Measurements from ENCODE around the gene LRIT2.

The LRIT2 gene

GRCh38 chr10:84208023-84208422 is 17.3 kb downstream of the LRIT2 start:
- no peaks in the 10 kb centered on the region for H3K36me3 ChIP-seq (ENCODE audit: insufficient read depth, low read length)
- no peaks in the 10 kb centered on the region for H3K4me1 ChIP-seq (ENCODE audit: insufficient read depth, low read length)
- no peak overlapping the region for H2AFZ ChIP-seq (ENCODE audit: low read depth, low read length)
- H3K27me3 ChIP-seq (ENCODE audit: insufficient read depth, low read length) = peaks cover 2% of the 10 kb centered on the region
- no peak overlapping the region for H3K4me3 ChIP-seq (ENCODE audit: low read length)
- H3K9me3 ChIP-seq (ENCODE audit: low read length) = no peaks in the 10 kb centered on the region

GRCh38 chr10:84205853-84206525 is 19.4 kb downstream of the LRIT2 start:
- H3K36me3 ChIP-seq (ENCODE audit: insufficient read depth, low read length) = no peaks in the 10 kb centered on the region
- no peak overlapping the region for H3K4me3 ChIP-seq (ENCODE audit: low read length)

GRCh38 chr10:84205049-84205852 is 20.1 kb downstream of the LRIT2 start:
- no peaks in the 10 kb centered on the region for H3K4me1 ChIP-seq (ENCODE audit: insufficient read depth, low read length)
- H3K4me3 ChIP-seq (ENCODE audit: low read length) = no peak overlapping the region
- peaks cover 2% of the 10 kb centered on the region for H3K27me3 ChIP-seq (ENCODE audit: insufficient read depth, low read length)
- no peaks in the 10 kb centered on the region for H3K9me3 ChIP-seq (ENCODE audit: low read length)
- no peak overlapping the region for H2AFZ ChIP-seq (ENCODE audit: low read depth, low read length)
- H3K36me3 ChIP-seq (ENCODE audit: insufficient read depth, low read length) = no peaks in the 10 kb centered on the region

More at GRCh38 chr10:84205853-84206525, 19.4 kb downstream of the LRIT2 start:
- H3K4me1 ChIP-seq (ENCODE audit: insufficient read depth, low read length) = no peaks in the 10 kb centered on the region
- H3K9me3 ChIP-seq (ENCODE audit: low read length) = no peaks in the 10 kb centered on the region
- H3K27me3 ChIP-seq (ENCODE audit: insufficient read depth, low read length) = peaks cover 2% of the 10 kb centered on the region
- H2AFZ ChIP-seq (ENCODE audit: low read depth, low read length) = no peak overlapping the region

DNA sequence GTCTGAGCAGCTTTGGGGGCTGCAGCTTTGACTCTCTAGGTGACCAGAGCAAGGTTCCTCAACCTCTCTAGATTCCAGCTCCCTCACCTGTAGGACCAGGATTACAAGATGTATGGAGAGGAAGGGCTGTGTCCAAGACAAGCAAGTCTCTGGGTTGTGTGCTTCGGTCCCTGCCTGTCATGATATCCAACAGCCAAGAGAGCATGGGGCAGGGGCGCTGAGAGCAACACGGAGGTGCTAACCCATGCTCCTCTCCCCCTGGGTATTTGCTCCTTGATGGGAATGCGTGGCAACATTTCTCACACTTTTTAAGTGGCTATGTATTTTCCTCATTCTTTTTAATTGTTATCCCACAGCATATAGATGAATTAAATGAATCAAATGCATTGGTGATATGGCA is 20.7 kb downstream of the LRIT2 start:
- Histone ChIP-seq H3K4me3 (ENCODE audit: low read length) (no peak overlapping the region), H3K36me3 (ENCODE audit: insufficient read depth, low read length) (no peaks in the 10 kb centered on the region), H2AFZ (ENCODE audit: low read depth, low read length) (no peak overlapping the region)

DNA sequence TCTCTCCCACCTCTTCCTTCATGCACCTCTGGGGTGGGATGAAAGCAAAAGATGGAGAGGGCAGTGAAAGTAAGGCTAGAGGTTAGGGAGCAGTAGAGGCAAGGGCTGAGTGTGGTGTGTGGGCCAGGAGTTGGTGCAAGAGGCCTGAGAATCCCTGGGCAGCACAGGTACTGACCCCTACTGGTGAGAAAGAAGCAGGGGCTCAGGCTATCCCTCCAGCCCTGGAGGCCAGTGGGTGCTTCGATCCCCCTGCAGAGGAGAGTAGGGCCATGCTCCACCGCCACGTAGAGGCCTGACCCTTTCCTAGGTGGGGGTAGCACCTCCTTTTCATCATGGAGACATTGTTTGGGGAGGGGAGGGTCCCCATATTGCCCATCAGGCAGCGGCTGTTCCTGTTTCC is 21.2 kb downstream of the LRIT2 start:
- Histone ChIP-seq H3K36me3 (ENCODE audit: insufficient read depth, low read length) (no peaks in the 10 kb centered on the region), H2AFZ (ENCODE audit: low read depth, low read length) (no peak overlapping the region), H3K4me1 (ENCODE audit: insufficient read depth, low read length) (no peaks in the 10 kb centered on the region), H3K9me3 (ENCODE audit: low read length) (no peaks in the 10 kb centered on the region), H3K27me3 (ENCODE audit: insufficient read depth, low read length) (no peaks in the 10 kb centered on the region), H3K4me3 (ENCODE audit: low read length) (no peak overlapping the region)

More for the DNA sequence above, 20.7 kb downstream of the LRIT2 start:
- Histone ChIP-seq H3K9me3 (ENCODE audit: low read length) (no peaks in the 10 kb centered on the region), H3K27me3 (ENCODE audit: insufficient read depth, low read length) (no peaks in the 10 kb centered on the region), H3K4me1 (ENCODE audit: insufficient read depth, low read length) (no peaks in the 10 kb centered on the region)

GRCh38 chr10:84202349-84202748 is 23.0 kb downstream of the LRIT2 start:
- Histone ChIP-seq H3K4me3 (ENCODE audit: low read length) (no peak overlapping the region), H3K4me1 (ENCODE audit: insufficient read depth, low read length) (no peaks in the 10 kb centered on the region), H3K9me3 (ENCODE audit: low read length) (no peaks in the 10 kb centered on the region), H3K36me3 (ENCODE audit: insufficient read depth, low read length) (no peaks in the 10 kb centered on the region), H2AFZ (ENCODE audit: low read depth, low read length) (no peak overlapping the region), H3K27me3 (ENCODE audit: insufficient read depth, low read length) (peaks cover 10% of the 10 kb centered on the region)

DNA sequence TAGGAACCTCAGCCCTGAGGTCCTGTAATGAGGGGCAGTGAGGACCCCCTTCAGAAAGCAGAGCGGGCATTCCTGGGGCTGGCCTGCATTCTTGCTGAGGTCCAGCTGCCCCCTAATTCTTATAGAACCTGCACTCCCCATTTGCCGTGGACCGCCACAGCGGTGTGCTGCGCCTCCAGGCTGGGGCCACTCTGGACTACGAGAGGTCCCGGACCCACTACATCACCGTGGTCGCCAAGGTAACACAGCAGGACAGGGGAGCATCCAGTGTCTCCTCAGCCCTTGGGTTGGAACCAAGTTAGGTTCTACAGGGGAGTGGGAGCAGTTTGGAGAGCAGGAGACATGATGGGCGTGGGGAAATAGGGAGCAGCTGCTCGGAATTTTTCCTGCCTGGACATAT is 23.7 kb downstream of the LRIT2 start:
- Histone ChIP-seq H3K36me3 (ENCODE audit: insufficient read depth, low read length) (no peaks in the 10 kb centered on the region), H3K27me3 (ENCODE audit: insufficient read depth, low read length) (peaks cover 16% of the 10 kb centered on the region), H3K9me3 (ENCODE audit: low read length) (no peaks in the 10 kb centered on the region), H2AFZ (ENCODE audit: low read depth, low read length) (no peak overlapping the region), H3K4me1 (ENCODE audit: insufficient read depth, low read length) (no peaks in the 10 kb centered on the region), H3K4me3 (ENCODE audit: low read length) (no peak overlapping the region)

GRCh38 chr10:84201244-84201606 is 24.1 kb downstream of the LRIT2 start:
- H3K36me3 ChIP-seq (ENCODE audit: insufficient read depth, low read length) = no peaks in the 10 kb centered on the region
- H3K27me3 ChIP-seq (ENCODE audit: insufficient read depth, low read length) = peaks cover 21% of the 10 kb centered on the region
- H3K9me3 ChIP-seq (ENCODE audit: low read length) = no peaks in the 10 kb centered on the region
- no peak overlapping the region for H3K4me3 ChIP-seq (ENCODE audit: low read length)
- no peaks in the 10 kb centered on the region for H3K4me1 ChIP-seq (ENCODE audit: insufficient read depth, low read length)
- H2AFZ ChIP-seq (ENCODE audit: low read depth, low read length) = no peak overlapping the region

GRCh38 chr10:84200537-84201243 is 24.7 kb downstream of the LRIT2 start:
- Histone ChIP-seq H3K4me1 (ENCODE audit: insufficient read depth, low read length) (no peaks in the 10 kb centered on the region), H3K4me3 (ENCODE audit: low read length) (no peak overlapping the region), H3K36me3 (ENCODE audit: insufficient read depth, low read length) (no peaks in the 10 kb centered on the region), H2AFZ (ENCODE audit: low read depth, low read length) (no peak overlapping the region), H3K9me3 (ENCODE audit: low read length) (no peaks in the 10 kb centered on the region), H3K27me3 (ENCODE audit: insufficient read depth, low read length) (peaks cover 26% of the 10 kb centered on the region)

DNA sequence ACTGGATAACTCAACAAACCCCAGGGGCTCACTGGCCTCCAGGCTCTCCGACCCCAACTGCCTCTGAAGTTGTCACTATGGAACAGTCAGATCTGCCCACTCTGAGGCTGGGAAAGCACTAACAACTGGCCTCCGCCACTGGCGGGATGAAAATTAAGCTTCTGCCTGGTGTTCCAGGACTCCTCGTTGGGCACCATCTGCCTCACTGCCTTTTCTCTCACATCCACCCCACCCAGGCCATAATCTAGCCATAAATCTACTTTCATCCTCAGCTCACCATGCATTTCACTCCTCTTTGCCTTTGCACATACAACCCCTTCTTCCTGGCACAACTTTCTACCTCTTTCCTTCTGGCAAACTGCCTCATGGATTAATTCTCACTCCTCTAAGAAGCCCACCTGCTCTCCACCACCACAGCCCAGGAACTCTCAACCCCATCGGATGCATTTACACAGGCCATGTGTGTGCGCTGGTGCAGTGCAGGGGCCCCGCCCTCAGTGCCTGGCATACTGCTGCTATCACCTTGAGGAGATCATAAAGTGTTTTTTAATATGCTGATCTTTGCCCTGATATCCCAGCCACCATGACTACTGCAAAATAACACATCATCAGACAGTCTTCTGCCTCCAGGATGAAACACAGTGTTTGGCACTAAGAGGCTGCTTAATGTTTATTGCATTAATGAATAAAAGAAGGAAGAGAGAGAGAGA is 27.0 kb downstream of the LRIT2 start:
- Histone ChIP-seq H3K36me3 (ENCODE audit: insufficient read depth, low read length) (no peaks in the 10 kb centered on the region), H3K4me3 (ENCODE audit: low read length) (no peak overlapping the region), H2AFZ (ENCODE audit: low read depth, low read length) (no peak overlapping the region), H3K27me3 (ENCODE audit: insufficient read depth, low read length) (peaks cover 48% of the 10 kb centered on the region), H3K9me3 (ENCODE audit: low read length) (no peaks in the 10 kb centered on the region), H3K4me1 (ENCODE audit: insufficient read depth, low read length) (peaks cover 9% of the 10 kb centered on the region)

- Histone ChIP-seq H3K4me1 (ENCODE audit: insufficient read depth, low read length) (peaks cover 9% of the 10 kb centered on the region), H2AFZ (ENCODE audit: low read depth, low read length) (no peak overlapping the region), H3K4me3 (ENCODE audit: low read length) (no peak overlapping the region), H3K36me3 (ENCODE audit: insufficient read depth, low read length) (no peaks in the 10 kb centered on the region), H3K9me3 (ENCODE audit: low read length) (no peaks in the 10 kb centered on the region), H3K27me3 (ENCODE audit: insufficient read depth, low read length) (peaks cover 56% of the 10 kb centered on the region)
These were observed 27.7 kb downstream of the LRIT2 start for GRCh38 chr10:84197643-84198042.

DNA sequence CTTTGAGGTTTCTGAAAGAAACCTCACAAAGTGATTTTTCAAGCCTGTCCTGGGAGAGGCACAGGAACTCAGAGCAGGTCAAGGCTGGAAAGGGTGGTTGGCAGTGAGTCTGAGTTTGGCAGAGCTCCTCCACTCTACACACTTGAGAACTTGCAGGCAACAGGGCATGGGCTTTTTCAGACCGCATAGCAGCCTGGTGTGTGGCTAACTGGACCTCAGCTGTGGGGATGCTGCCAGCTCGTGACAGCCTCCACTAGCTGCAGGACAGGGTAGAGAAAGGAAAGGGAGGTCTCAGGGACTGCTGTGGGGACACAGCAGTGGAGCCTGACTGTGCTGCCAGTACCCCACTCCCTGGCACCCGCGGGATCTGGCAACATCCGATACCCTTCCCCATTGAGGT is 28.4 kb downstream of the LRIT2 start:
- H3K27me3 ChIP-seq (ENCODE audit: insufficient read depth, low read length) = peaks cover 56% of the 10 kb centered on the region
- peaks cover 9% of the 10 kb centered on the region for H3K4me1 ChIP-seq (ENCODE audit: insufficient read depth, low read length)
- H3K9me3 ChIP-seq (ENCODE audit: low read length) = no peaks in the 10 kb centered on the region
- no peak overlapping the region for H2AFZ ChIP-seq (ENCODE audit: low read depth, low read length)
- no peaks in the 10 kb centered on the region for H3K36me3 ChIP-seq (ENCODE audit: insufficient read depth, low read length)
- no peak overlapping the region for H3K4me3 ChIP-seq (ENCODE audit: low read length)

GRCh38 chr10:84196083-84196482 is 29.3 kb downstream of the LRIT2 start:
- Histone ChIP-seq H3K36me3 (ENCODE audit: insufficient read depth, low read length) (no peaks in the 10 kb centered on the region), H3K4me1 (ENCODE audit: insufficient read depth, low read length) (peaks cover 9% of the 10 kb centered on the region), H3K27me3 (ENCODE audit: insufficient read depth, low read length) (peaks cover 61% of the 10 kb centered on the region), H2AFZ (ENCODE audit: low read depth, low read length) (no peak overlapping the region), H3K4me3 (ENCODE audit: low read length) (no peak overlapping the region), H3K9me3 (ENCODE audit: low read length) (no peaks in the 10 kb centered on the region)

All from neuron (in vitro differentiated cells).